ENCODE data around the gene RAP1GAP2. TPM values are rescaled to one million over a fixed set of nuclear protein-coding genes. Genes with fewer than 3 reads are reported as not detected.

Gene RAP1GAP2
- total RNA-seq, 1 donor: 2.9 TPM

GRCh38 chr17:2880050-2880449, 83.8 kb downstream of the RAP1GAP2 start:
- H2AFZ ChIP-seq (ENCODE audit: low read length): no peak overlapping the region
- no peaks in the 10 kb centered on the region for H3K79me2 ChIP-seq (ENCODE audit: insufficient read depth, low read length)
- no peak overlapping the region for H3K4me3 ChIP-seq (ENCODE audit: insufficient read depth, low read length)
- no peak overlapping the region for H3K27ac ChIP-seq (ENCODE audit: low read depth, low read length)
- no peak for TF ChIP-seq CTCF (IDR thresholded peaks at IDR 0.05; ENCODE audit: extremely low read depth, low read depth, low read length)
- H4K20me1 ChIP-seq (ENCODE audit: insufficient read depth, low read length): peaks cover 14% of the 10 kb centered on the region
- H3K27me3 ChIP-seq (ENCODE audit: insufficient read depth, low read length): no peaks in the 10 kb centered on the region
- H3K4me2 ChIP-seq (ENCODE audit: insufficient read depth, low read length): no peak overlapping the region
- H3K36me3 ChIP-seq (ENCODE audit: insufficient read depth, low read length): no peaks in the 10 kb centered on the region
- no peaks in the 10 kb centered on the region for H3K9me3 ChIP-seq (ENCODE audit: low read depth, low read length)
- DNase-seq (ENCODE audit: insufficient read length, low spot score, missing footprints): no peak
- peaks cover 9% of the 10 kb centered on the region for H3K4me1 ChIP-seq (ENCODE audit: insufficient read depth, low read length)

GRCh38 chr17:2881295-2881694, 85.1 kb downstream of the RAP1GAP2 start:
- H3K4me1 ChIP-seq (ENCODE audit: insufficient read depth, low read length): peaks cover 9% of the 10 kb centered on the region
- no peaks in the 10 kb centered on the region for H3K27me3 ChIP-seq (ENCODE audit: insufficient read depth, low read length)
- no peak overlapping the region for H3K4me3 ChIP-seq (ENCODE audit: insufficient read depth, low read length)
- TF ChIP-seq CTCF (IDR thresholded peaks at IDR 0.05; ENCODE audit: extremely low read depth, low read depth, low read length): no peak
- no peak for DNase-seq (ENCODE audit: insufficient read length, low spot score, missing footprints)
- no peak overlapping the region for H3K27ac ChIP-seq (ENCODE audit: low read depth, low read length)
- H3K36me3 ChIP-seq (ENCODE audit: insufficient read depth, low read length): no peaks in the 10 kb centered on the region
- H3K4me2 ChIP-seq (ENCODE audit: insufficient read depth, low read length): no peak overlapping the region
- no peaks in the 10 kb centered on the region for H3K9me3 ChIP-seq (ENCODE audit: low read depth, low read length)
- no peak overlapping the region for H2AFZ ChIP-seq (ENCODE audit: low read length)
- no peaks in the 10 kb centered on the region for H3K79me2 ChIP-seq (ENCODE audit: insufficient read depth, low read length)
- H4K20me1 ChIP-seq (ENCODE audit: insufficient read depth, low read length): peaks cover 14% of the 10 kb centered on the region

- H3K4me3 ChIP-seq (ENCODE audit: insufficient read depth, low read length): peak overlapping the region; percentile 24
- TF ChIP-seq CTCF (IDR thresholded peaks at IDR 0.05; ENCODE audit: extremely low read depth, low read depth, low read length): no peak
- peaks cover 9% of the 10 kb centered on the region for H3K4me1 ChIP-seq (ENCODE audit: insufficient read depth, low read length)
- H3K4me2 ChIP-seq (ENCODE audit: insufficient read depth, low read length): peak overlapping the region; percentile 56
- no peaks in the 10 kb centered on the region for H3K27me3 ChIP-seq (ENCODE audit: insufficient read depth, low read length)
- H3K27ac ChIP-seq (ENCODE audit: low read depth, low read length): no peak overlapping the region
- H2AFZ ChIP-seq (ENCODE audit: low read length): no peak overlapping the region
- no peaks in the 10 kb centered on the region for H3K79me2 ChIP-seq (ENCODE audit: insufficient read depth, low read length)
- peaks cover 14% of the 10 kb centered on the region for H4K20me1 ChIP-seq (ENCODE audit: insufficient read depth, low read length)
- H3K9me3 ChIP-seq (ENCODE audit: low read depth, low read length): no peaks in the 10 kb centered on the region
- no peaks in the 10 kb centered on the region for H3K36me3 ChIP-seq (ENCODE audit: insufficient read depth, low read length)
- DNase-seq (ENCODE audit: insufficient read length, low spot score, missing footprints): peak; percentile 96
Observed at GRCh38 chr17:2883544-2884213, 87.4 kb downstream of the RAP1GAP2 start.

- H4K20me1 ChIP-seq (ENCODE audit: insufficient read depth, low read length): peaks cover 14% of the 10 kb centered on the region
- no peaks in the 10 kb centered on the region for H3K27me3 ChIP-seq (ENCODE audit: insufficient read depth, low read length)
- no peak overlapping the region for H2AFZ ChIP-seq (ENCODE audit: low read length)
- no peak for DNase-seq (ENCODE audit: insufficient read length, low spot score, missing footprints)
- H3K4me3 ChIP-seq (ENCODE audit: insufficient read depth, low read length): no peak overlapping the region
- peaks cover 9% of the 10 kb centered on the region for H3K4me1 ChIP-seq (ENCODE audit: insufficient read depth, low read length)
- no peaks in the 10 kb centered on the region for H3K36me3 ChIP-seq (ENCODE audit: insufficient read depth, low read length)
- no peak overlapping the region for H3K27ac ChIP-seq (ENCODE audit: low read depth, low read length)
- TF ChIP-seq CTCF (IDR thresholded peaks at IDR 0.05; ENCODE audit: extremely low read depth, low read depth, low read length): no peak
- H3K79me2 ChIP-seq (ENCODE audit: insufficient read depth, low read length): no peaks in the 10 kb centered on the region
- H3K9me3 ChIP-seq (ENCODE audit: low read depth, low read length): no peaks in the 10 kb centered on the region
- no peak overlapping the region for H3K4me2 ChIP-seq (ENCODE audit: insufficient read depth, low read length)
Observed at GRCh38 chr17:2885733-2886132, 89.5 kb downstream of the RAP1GAP2 start.
